Effector CD4-positive, alpha-beta T cell (primary cell): ENCODE measurements around the gene HAPLN1.

Experiments used
- DNase-seq: peaks from one replicate; pipeline ENCODE4 v3.0.0-alpha.2; 2020

Gene HAPLN1

GRCh38 chr5:83636156-83636555 lies 84.5 kb downstream of the HAPLN1 start:
- DNase-seq, result no peak

- DNase-seq, result no peak
Measured at GRCh38 chr5:83633285-83633684, 87.4 kb downstream of the HAPLN1 start.

GRCh38 chr5:83632874-83633273 lies 87.8 kb downstream of the HAPLN1 start:
- no peak for DNase-seq

- no peak for DNase-seq
Measured at GRCh38 chr5:83628360-83628759, 92.3 kb downstream of the HAPLN1 start.

- no peak for DNase-seq
Measured at GRCh38 chr5:83614841-83615240, 105.8 kb downstream of the HAPLN1 start.

- no peak for DNase-seq
Measured at GRCh38 chr5:83608122-83608521, 112.5 kb downstream of the HAPLN1 start.

- no peak for DNase-seq
Measured at GRCh38 chr5:83595217-83595616, 125.4 kb downstream of the HAPLN1 start.

GRCh38 chr5:83590966-83591365 lies 129.7 kb downstream of the HAPLN1 start:
- DNase-seq, result no peak

GRCh38 chr5:83589786-83590185 lies 130.9 kb downstream of the HAPLN1 start:
- no peak for DNase-seq
